ENCODE measurements around the gene RAMP1. TPM values are rescaled to one million over a fixed set of nuclear protein-coding genes. Genes with fewer than 3 reads are reported as not detected.

RAMP1 gene
- total and polyA plus RNA-seq, 9 of the 15 experiments (the other 6 are each of a cell fraction or from before 2014, with no cell fraction given), result 0.72 to 0.77 TPM; not detected in 7

DNA sequence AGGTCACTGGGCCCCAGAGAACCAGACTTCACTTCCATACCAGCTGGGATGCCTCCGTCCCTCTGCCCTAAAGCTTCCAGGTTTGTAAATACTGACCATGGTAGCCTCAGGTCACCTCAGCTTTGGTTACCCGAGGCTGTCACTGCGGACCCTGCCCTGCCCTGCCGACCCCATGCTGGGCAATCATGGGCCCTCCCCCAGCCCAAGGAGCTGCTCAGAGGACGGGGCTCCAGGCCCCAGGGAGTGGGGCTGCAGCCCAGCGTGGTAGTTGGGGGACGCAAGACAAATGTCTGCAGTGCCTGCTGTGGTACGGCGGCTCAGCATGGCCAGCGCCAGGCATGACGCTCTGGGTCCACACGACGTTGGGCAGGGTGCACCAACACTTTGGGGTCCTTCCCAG lies 25.3 kb downstream of the RAMP1 start:
- no peak overlapping the region for H2AFZ ChIP-seq (ENCODE audit: low read depth, low read length)
- peaks cover 0 to 20% of the 10 kb centered on the region in 2 experiments; a peak in 2 of 5 replicates for H3K27me3 ChIP-seq (ENCODE audit: control insufficient read depth in 2 of 2, insufficient read depth in 2 of 2, low read length in 2 of 2)
- ChIA-PET POLR2A (no interaction called here), CTCF (ENCODE audit: low intra/inter-chr PET ratio) (no interaction called here)
- no peaks in the 10 kb centered on the region for H3K36me3 ChIP-seq (ENCODE audit: control insufficient read depth, insufficient read depth, low read length)
- no peaks in the 10 kb centered on the region for H4K20me1 ChIP-seq (replicated peaks; ENCODE audit: control insufficient read depth, insufficient read depth, low read length)
- DNase-seq (ENCODE audit: extremely low read depth in 1 of 4, low spot score in 3 of 4) (no peak), ATAC-seq (no peak), FAIRE-seq (no peak)
- H3K4me2 ChIP-seq (ENCODE audit: insufficient read depth, low read length), result no peak overlapping the region
- TF ChIP-seq OTX1 (CRISPR knock-in tag; IDR thresholded peaks at IDR 0.05) (no peak), SMAD1 (IDR thresholded peaks at IDR 0.05; ENCODE audit: low read depth, low read length, partially characterized antibody) (no peak), EP400 (IDR thresholded peaks at IDR 0.05) (no peak), SOX6 (IDR thresholded peaks at IDR 0.05) (no peak)
- TF ChIP-seq, protein P1, sequence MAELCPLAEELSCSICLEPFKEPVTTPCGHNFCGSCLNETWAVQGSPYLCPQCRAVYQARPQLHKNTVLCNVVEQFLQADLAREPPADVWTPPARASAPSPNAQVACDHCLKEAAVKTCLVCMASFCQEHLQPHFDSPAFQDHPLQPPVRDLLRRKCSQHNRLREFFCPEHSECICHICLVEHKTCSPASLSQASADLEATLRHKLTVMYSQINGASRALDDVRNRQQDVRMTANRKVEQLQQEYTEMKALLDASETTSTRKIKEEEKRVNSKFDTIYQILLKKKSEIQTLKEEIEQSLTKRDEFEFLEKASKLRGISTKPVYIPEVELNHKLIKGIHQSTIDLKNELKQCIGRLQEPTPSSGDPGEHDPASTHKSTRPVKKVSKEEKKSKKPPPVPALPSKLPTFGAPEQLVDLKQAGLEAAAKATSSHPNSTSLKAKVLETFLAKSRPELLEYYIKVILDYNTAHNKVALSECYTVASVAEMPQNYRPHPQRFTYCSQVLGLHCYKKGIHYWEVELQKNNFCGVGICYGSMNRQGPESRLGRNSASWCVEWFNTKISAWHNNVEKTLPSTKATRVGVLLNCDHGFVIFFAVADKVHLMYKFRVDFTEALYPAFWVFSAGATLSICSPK (IDR thresholded peaks at IDR 0.05; ENCODE audit: borderline replicate concordance), result no peak
- H3K9me1 ChIP-seq (ENCODE audit: control insufficient read depth, insufficient read depth, low read length), result no peaks in the 10 kb centered on the region
- H3K9me3 ChIP-seq (replicated peaks; ENCODE audit: control insufficient read depth, insufficient read depth, low read depth, low read length), result no peaks in the 10 kb centered on the region
- no peaks in the 10 kb centered on the region; a peak in 1 of 5 replicates for H3K4me1 ChIP-seq (replicated peaks in 1 of 2; ENCODE audit: control insufficient read depth in 2 of 2, insufficient read depth in 2 of 2, low read length in 2 of 2)
- H3K79me2 ChIP-seq (ENCODE audit: control insufficient read depth, insufficient read depth, low read length), result no peaks in the 10 kb centered on the region
- no peak overlapping the region for H3K27ac ChIP-seq (ENCODE audit: extremely low read depth, low read depth, low read length)
- BruUV-seq (replicated peaks), result no TSS peak
- H3K4me3 ChIP-seq, result no peak overlapping the region
- intact Hi-C loops (cut with micrococcal nuclease) (no loop called here), in situ Hi-C loops (cut with MboI) (no loop called here)
- 36% methylated on average over 3 of the region's 13 CpGs for WGBS (ENCODE audit: insufficient coverage, low coverage, missing lambda C conversion rate)
- H3K9ac ChIP-seq (ENCODE audit: insufficient read depth in 1 of 2, low read depth in 2 of 2, low read length in 2 of 2), result no peak overlapping the region
